Cardiac fibroblast (primary cell): Measurements from ENCODE around the gene FUOM.
"Not testable (repeated sequence)": the region's sequence is repeated elsewhere in the genome, so short reads cannot be mapped to it uniquely, and the experiment has no call there.

Experiments used
- DNase-seq, 2 donors: peaks; one replicate each; pipeline versions ENCODE4 v3.0.0 to v3.0.0-alpha.2; 2010; ENCODE audit warnings: low read depth in 2 of 2
- H3K4me3 ChIP-seq, 2 donors: replicated peaks in 1 of 2; 1 replicate in 1 of 2; 2 replicates in 1 of 2; pipeline ENCODE4 v1.5.1; 2011; ENCODE audit warnings: low read depth in 2 of 2, low read length in 2 of 2, mild to moderate bottlenecking in 2 of 2, moderate library complexity in 1 of 2
- TF ChIP-seq, protein P1 (sequence below): IDR thresholded peaks from one replicate; pipeline ENCODE4 v1.5.1; 2011; ENCODE audit warnings: low read depth, mild to moderate bottlenecking, low read length, inconsistent platforms

FUOM gene

DNA sequence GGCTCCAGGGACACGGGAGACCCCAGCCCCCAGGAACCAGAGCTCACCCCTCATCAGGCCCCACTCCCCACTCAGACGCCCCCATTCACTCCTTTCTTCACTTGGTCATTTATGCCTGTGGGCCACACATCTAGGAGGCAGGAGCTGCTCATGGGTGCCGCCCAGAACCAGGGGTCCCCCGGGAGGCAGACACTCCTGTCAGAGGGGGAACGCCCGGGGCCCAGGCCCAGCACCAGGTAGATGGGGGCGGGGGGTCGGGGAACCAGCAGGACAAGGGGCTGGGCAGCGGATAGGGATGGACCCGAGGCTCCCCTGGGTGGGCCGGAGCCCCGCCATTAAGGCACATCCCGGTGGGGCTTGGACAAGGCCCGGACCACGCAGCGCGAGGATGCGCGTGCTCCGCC is 33.0 kb downstream of the FUOM start:
- H3K4me3 ChIP-seq = no peak overlapping the region
- DNase-seq = no peak
- TF ChIP-seq, protein P1, sequence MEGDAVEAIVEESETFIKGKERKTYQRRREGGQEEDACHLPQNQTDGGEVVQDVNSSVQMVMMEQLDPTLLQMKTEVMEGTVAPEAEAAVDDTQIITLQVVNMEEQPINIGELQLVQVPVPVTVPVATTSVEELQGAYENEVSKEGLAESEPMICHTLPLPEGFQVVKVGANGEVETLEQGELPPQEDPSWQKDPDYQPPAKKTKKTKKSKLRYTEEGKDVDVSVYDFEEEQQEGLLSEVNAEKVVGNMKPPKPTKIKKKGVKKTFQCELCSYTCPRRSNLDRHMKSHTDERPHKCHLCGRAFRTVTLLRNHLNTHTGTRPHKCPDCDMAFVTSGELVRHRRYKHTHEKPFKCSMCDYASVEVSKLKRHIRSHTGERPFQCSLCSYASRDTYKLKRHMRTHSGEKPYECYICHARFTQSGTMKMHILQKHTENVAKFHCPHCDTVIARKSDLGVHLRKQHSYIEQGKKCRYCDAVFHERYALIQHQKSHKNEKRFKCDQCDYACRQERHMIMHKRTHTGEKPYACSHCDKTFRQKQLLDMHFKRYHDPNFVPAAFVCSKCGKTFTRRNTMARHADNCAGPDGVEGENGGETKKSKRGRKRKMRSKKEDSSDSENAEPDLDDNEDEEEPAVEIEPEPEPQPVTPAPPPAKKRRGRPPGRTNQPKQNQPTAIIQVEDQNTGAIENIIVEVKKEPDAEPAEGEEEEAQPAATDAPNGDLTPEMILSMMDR = no peak

GRCh38 chr10:133324198-133324792 is 33.5 kb downstream of the FUOM start:
- TF ChIP-seq, protein P1 = no peak

DNA sequence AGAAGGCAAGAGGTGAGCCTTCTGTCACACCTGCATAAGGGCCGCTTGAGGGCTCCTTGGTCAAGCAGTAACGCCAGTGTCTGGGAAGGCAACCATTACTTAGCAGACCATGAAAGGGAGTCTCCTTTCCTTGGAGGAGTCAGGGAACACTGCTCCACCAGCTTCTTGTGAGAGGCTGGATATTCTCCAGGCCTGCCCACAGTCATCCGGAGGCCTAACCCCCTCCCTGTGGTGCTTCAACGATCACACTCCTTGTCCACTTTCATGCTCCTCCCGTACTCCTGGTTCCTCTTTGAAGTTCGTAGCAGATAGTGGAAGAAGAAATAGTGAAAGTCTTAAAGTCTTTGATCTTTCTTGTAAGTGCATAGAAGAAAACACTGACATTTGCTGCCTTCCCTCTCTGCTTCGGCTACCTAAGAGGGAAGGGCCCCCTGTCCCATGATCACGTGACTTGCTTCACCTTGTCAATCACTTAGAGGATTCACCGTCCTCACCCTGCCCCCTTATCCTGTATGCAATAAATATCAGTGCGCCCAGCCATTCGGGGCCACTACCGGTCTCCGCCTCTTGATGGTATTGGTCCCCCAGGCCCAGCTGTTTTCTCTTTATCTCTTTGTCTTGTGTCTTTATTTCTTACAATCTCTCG is 35.6 kb downstream of the FUOM start:
- DNase-seq, H3K4me3 ChIP-seq: not testable (repeated sequence)

More at GRCh38 chr10:133324198-133324792, 33.5 kb downstream of the FUOM start:
- DNase-seq = peak; percentile 27 to 63
- no peak overlapping the region for H3K4me3 ChIP-seq

- H3K4me3 ChIP-seq, DNase-seq: not testable (repeated sequence)
Measured at GRCh38 chr10:133320852-133321422, 36.9 kb downstream of the FUOM start.

- TF ChIP-seq, protein P1 = peak; percentile 81
- DNase-seq = peak; percentile 53 to 55
- peak overlapping the region; percentile 40 to 45 for H3K4me3 ChIP-seq
Measured at GRCh38 chr10:133318494-133319127, 39.2 kb downstream of the FUOM start.

GRCh38 chr10:133316732-133317131 is 41.1 kb downstream of the FUOM start:
- TF ChIP-seq, protein P1 = no peak
- H3K4me3 ChIP-seq = no peak overlapping the region
- no peak for DNase-seq

DNA sequence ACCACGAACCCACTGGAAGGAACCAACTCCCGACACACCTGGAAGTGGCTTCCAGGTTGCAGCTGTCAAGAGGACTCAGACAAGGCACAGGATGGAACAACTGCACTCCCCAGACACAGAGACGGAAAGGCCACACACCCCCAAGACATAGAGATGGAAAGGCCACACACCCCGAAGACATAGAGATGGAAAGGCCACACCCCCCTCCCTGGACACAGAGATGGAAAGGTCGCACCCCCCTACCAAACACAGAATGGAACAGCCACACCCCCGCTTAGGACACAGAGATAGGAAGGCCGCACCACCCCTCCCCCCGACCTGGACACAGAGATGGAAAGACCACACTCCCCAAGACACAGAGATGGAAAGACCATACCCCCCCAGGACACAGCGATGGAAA is 41.6 kb downstream of the FUOM start:
- no peak overlapping the region for H3K4me3 ChIP-seq
- DNase-seq = no peak
- TF ChIP-seq, protein P1 = no peak
